ENCODE data around the gene KCTD3.

GRCh38 chr1:215543806-215544205 lies 23.3 kb upstream of the KCTD3 start:
- no peak for TF ChIP-seq CTCF (optimal IDR thresholded peaks at IDR 0.05 in 1 of 3, IDR thresholded peaks at IDR 0.05 in 1 of 3, conservative IDR thresholded peaks at IDR 0.05 in 1 of 3; ENCODE audit: extremely low read depth in 1 of 3, insufficient read depth in 2 of 3, low read length in 3 of 3)
- TF ChIP-seq EZH2 (IDR thresholded peaks at IDR 0.05; ENCODE audit: low read length): no peak
